Measurements from ENCODE around the gene VENTX. TPM values are rescaled to one million over a fixed set of nuclear protein-coding genes. Genes with fewer than 3 reads are reported as not detected.

The VENTX gene
- total RNA-seq, 1 experiment from 2014 or later, result not detected

- H3K9me2 ChIP-seq (ENCODE audit: insufficient read depth), result no peaks in the 10 kb centered on the region
- CTCF ChIA-PET, result no interaction called here
- no peaks in the 10 kb centered on the region for H3K9me3 ChIP-seq (ENCODE audit: control insufficient read depth in 1 of 2, insufficient read depth in 1 of 2, low read depth in 1 of 2, low read length in 2 of 2)
- no peaks in the 10 kb centered on the region for H3K27me3 ChIP-seq (ENCODE audit: insufficient read depth, low read length)
- ATAC-seq (no peak), DNase-seq (ENCODE audit: low read depth, low spot score) (no peak)
- POLR2A ChIA-PET, result no interaction called here
- RAD21 ChIA-PET (ENCODE audit: low non-redundant PET in 1 of 2, low total read pairs in 2 of 2, uncharacterized antibody in 2 of 2, unreplicated experiment in 2 of 2), result no interaction called here
- H3K27ac ChIP-seq (ENCODE audit: low read depth, low read length), result no peak overlapping the region
- no peak overlapping the region for H3K4me2 ChIP-seq (ENCODE audit: low read length)
- no peak overlapping the region for H3K9ac ChIP-seq (ENCODE audit: low read length)
- no TSS peak for BruUV-seq (replicated peaks)
- no peak overlapping the region for H3K4me3 ChIP-seq (replicated peaks in 1 of 2; ENCODE audit: low read depth in 1 of 2, low read length in 2 of 2)
- no peak overlapping the region for H2AFZ ChIP-seq (ENCODE audit: low read depth, low read length, poor library complexity, severe bottlenecking)
- TF ChIP-seq JUND (IDR thresholded peaks at IDR 0.05), result no peak
- no peak for TF ChIP-seq FOSL1 (IDR thresholded peaks at IDR 0.05; ENCODE audit: low read depth)
- no peak for TF ChIP-seq EGR1 (IDR thresholded peaks at IDR 0.05; ENCODE audit: low read depth)
- TF ChIP-seq CTCF (IDR thresholded peaks at IDR 0.05 in 2 of 3, conservative IDR thresholded peaks at IDR 0.05 in 1 of 3; ENCODE audit: borderline replicate concordance in 1 of 3, insufficient read depth in 1 of 3, low read depth in 2 of 3, low read length in 2 of 3), result no peak
- no peak for TF ChIP-seq SP1 (IDR thresholded peaks at IDR 0.05; ENCODE audit: low read depth)
- TF ChIP-seq, protein P1, sequence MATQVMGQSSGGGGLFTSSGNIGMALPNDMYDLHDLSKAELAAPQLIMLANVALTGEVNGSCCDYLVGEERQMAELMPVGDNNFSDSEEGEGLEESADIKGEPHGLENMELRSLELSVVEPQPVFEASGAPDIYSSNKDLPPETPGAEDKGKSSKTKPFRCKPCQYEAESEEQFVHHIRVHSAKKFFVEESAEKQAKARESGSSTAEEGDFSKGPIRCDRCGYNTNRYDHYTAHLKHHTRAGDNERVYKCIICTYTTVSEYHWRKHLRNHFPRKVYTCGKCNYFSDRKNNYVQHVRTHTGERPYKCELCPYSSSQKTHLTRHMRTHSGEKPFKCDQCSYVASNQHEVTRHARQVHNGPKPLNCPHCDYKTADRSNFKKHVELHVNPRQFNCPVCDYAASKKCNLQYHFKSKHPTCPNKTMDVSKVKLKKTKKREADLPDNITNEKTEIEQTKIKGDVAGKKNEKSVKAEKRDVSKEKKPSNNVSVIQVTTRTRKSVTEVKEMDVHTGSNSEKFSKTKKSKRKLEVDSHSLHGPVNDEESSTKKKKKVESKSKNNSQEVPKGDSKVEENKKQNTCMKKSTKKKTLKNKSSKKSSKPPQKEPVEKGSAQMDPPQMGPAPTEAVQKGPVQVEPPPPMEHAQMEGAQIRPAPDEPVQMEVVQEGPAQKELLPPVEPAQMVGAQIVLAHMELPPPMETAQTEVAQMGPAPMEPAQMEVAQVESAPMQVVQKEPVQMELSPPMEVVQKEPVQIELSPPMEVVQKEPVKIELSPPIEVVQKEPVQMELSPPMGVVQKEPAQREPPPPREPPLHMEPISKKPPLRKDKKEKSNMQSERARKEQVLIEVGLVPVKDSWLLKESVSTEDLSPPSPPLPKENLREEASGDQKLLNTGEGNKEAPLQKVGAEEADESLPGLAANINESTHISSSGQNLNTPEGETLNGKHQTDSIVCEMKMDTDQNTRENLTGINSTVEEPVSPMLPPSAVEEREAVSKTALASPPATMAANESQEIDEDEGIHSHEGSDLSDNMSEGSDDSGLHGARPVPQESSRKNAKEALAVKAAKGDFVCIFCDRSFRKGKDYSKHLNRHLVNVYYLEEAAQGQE (IDR thresholded peaks at IDR 0.05; ENCODE audit: low read depth), result no peak
- TF ChIP-seq ZBTB33 (IDR thresholded peaks at IDR 0.05; ENCODE audit: extremely low read depth, insufficient replicate concordance, low read length), result no peak
- TF ChIP-seq CBX3 (IDR thresholded peaks at IDR 0.05; ENCODE audit: low read depth), result no peak
- TF ChIP-seq CEBPB (IDR thresholded peaks at IDR 0.05; ENCODE audit: low read depth), result no peak
- TF ChIP-seq POLR2A (IDR thresholded peaks at IDR 0.05; ENCODE audit: borderline replicate concordance, extremely low read depth, insufficient read depth, insufficient read length), result no peak
- TF ChIP-seq POLR2AphosphoS5 (IDR thresholded peaks at IDR 0.05; ENCODE audit: low read depth, low read length), result no peak
- TF ChIP-seq EZH2 (IDR thresholded peaks at IDR 0.05), result no peak
- TF ChIP-seq ELF1 (IDR thresholded peaks at IDR 0.05; ENCODE audit: borderline replicate concordance, low read depth), result no peak
- no peak for TF ChIP-seq TCF7L2 (IDR thresholded peaks at IDR 0.05; ENCODE audit: borderline replicate concordance, extremely low read depth, insufficient read depth, insufficient read length)
- TF ChIP-seq SRF (IDR thresholded peaks at IDR 0.05; ENCODE audit: low read depth), result no peak
- TF ChIP-seq RAD21 (IDR thresholded peaks at IDR 0.05; ENCODE audit: low read depth), result no peak
- TF ChIP-seq MAX (IDR thresholded peaks at IDR 0.05), result no peak
- TF ChIP-seq YY1 (IDR thresholded peaks at IDR 0.05; ENCODE audit: extremely low read depth, insufficient replicate concordance, low read depth, low read length), result no peak
- H4K20me1 ChIP-seq (ENCODE audit: insufficient read depth), result no peaks in the 10 kb centered on the region
- intact Hi-C loops (cut with micrococcal nuclease), result no loop called here
- H3K79me2 ChIP-seq (ENCODE audit: insufficient read depth, low read length), result no peaks in the 10 kb centered on the region
- H3K4me1 ChIP-seq (ENCODE audit: control insufficient read depth in 1 of 2, insufficient read depth in 2 of 2, low read length in 2 of 2), result no peaks in the 10 kb centered on the region
- no peaks in the 10 kb centered on the region for H3K36me3 ChIP-seq (ENCODE audit: control insufficient read depth in 1 of 2, insufficient read depth in 2 of 2, low read length in 2 of 2)
Observed at GRCh38 chr10:133198206-133198605, 39.4 kb upstream of the VENTX start.

Data from HCT116 (cell line).